ENCODE data around the gene PTPRE. TPM values are rescaled to one million over a fixed set of nuclear protein-coding genes. Genes with fewer than 3 reads are reported as not detected.

PTPRE gene
- total RNA-seq, 1 experiment from 2014 or later, result 3.1 TPM

GRCh38 chr10:128000471-128001362, 93.8 kb downstream of the PTPRE start:
- Mint-ChIP-seq H3K27me3 (ENCODE audit: low read depth) (no peaks in the 10 kb centered on the region), H3K4me3 (no peak overlapping the region), H3K27ac (no peak overlapping the region), H3K9me3 (no peaks in the 10 kb centered on the region), H3K36me3 (no peaks in the 10 kb centered on the region), H3K4me1 (peaks cover 7% of the 10 kb centered on the region)
- CTCF ChIA-PET, result interaction anchor here (2.0 kb wide), 1 partner anchor 10 kb away, joined by 7 read pairs; no protein-coding TSS in a partner anchor
- TF ChIP-seq ELF4 (CRISPR knock-in tag; IDR thresholded peaks at IDR 0.05; ENCODE audit: low read depth) (no peak), NR1H2 (CRISPR knock-in tag; IDR thresholded peaks at IDR 0.05) (no peak), SMAD3 (CRISPR knock-in tag; IDR thresholded peaks at IDR 0.05; ENCODE audit: borderline replicate concordance) (no peak), SOX15 (CRISPR knock-in tag; IDR thresholded peaks at IDR 0.05) (no peak), SP1 (CRISPR knock-in tag; conservative IDR thresholded peaks at IDR 0.05) (no peak), HMGA2 (CRISPR knock-in tag; IDR thresholded peaks at IDR 0.05) (no peak), AFF4 (CRISPR knock-in tag; IDR thresholded peaks at IDR 0.05; ENCODE audit: borderline replicate concordance) (no peak), FOXJ3 (CRISPR knock-in tag; IDR thresholded peaks at IDR 0.05; ENCODE audit: borderline replicate concordance) (no peak), RORB (CRISPR knock-in tag; IDR thresholded peaks at IDR 0.05) (no peak), KAT7 (CRISPR knock-in tag; IDR thresholded peaks at IDR 0.05; ENCODE audit: borderline replicate concordance) (no peak), MXD4 (CRISPR knock-in tag; IDR thresholded peaks at IDR 0.05; ENCODE audit: borderline replicate concordance) (no peak), ZBTB21 (CRISPR knock-in tag; IDR thresholded peaks at IDR 0.05; ENCODE audit: borderline replicate concordance) (no peak), ZNF532 (CRISPR knock-in tag; IDR thresholded peaks at IDR 0.05; ENCODE audit: borderline replicate concordance) (no peak), PREB (CRISPR knock-in tag; IDR thresholded peaks at IDR 0.05; ENCODE audit: borderline replicate concordance) (no peak), ATF3 (CRISPR knock-in tag; conservative IDR thresholded peaks at IDR 0.05) (no peak), IRF2 (CRISPR knock-in tag; IDR thresholded peaks at IDR 0.05; ENCODE audit: borderline replicate concordance, low read depth) (no peak)
- TF ChIP-seq, protein P1, sequence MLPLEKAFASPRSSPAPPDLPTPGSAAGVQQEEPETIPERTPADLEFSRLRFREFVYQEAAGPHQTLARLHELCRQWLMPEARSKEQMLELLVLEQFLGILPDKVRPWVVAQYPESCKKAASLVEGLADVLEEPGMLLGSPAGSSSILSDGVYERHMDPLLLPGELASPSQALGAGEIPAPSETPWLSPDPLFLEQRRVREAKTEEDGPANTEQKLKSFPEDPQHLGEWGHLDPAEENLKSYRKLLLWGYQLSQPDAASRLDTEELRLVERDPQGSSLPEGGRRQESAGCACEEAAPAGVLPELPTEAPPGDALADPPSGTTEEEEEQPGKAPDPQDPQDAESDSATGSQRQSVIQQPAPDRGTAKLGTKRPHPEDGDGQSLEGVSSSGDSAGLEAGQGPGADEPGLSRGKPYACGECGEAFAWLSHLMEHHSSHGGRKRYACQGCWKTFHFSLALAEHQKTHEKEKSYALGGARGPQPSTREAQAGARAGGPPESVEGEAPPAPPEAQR (CRISPR knock-in tag; IDR thresholded peaks at IDR 0.05), result no peak
- POLR2A ChIA-PET, result no interaction called here
- ATAC-seq (no peak), DNase-seq (ENCODE audit: low spot score) (no peak)
